ENCODE results near the gene NEDD4L. TPM values are rescaled to one million over a fixed set of nuclear protein-coding genes. Genes with fewer than 3 reads are reported as not detected.

Gene NEDD4L
- total RNA-seq, 1 donor from 2014 or later = 99.5 TPM

DNA sequence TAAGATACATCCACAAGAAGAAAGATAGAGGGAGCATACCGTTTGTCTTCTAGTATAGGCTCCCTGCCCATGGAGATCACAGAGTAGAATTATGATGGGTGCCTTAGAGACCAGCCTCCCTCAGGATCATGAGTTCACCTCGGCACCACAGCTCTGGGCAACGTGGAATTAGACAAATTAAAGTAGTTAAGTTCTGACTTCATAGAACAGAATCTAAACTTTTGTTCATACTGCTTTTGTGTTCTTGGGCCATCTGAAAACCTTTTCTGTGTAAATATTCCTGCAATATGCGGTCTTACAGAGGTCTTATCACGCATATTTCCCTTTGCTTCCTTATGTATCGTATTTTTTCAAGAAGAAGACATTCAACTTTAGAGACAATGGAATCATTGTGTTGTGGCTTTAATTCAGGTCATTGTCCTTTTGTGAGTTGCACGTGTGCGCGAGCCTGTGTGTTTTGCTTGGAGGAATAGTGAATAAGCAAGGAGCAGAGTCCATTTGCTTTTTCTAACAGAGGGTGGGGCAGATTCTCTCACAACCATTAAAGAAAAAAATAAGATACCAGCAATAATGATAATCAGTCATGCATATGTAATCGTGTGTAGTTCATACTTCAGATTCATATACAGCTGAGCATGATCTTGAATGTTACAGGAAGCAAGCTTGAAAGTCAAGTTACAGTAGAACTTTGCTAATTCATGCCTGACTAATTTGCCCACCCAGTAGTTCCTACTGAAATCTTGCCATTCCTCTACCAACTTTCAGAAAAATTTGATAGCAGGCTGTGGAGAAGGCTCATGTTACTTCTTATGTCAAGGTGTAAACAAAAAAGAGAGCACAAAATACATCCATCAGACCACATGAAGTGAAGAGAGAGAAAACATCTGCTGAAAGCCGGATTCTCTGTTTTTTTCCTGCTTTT, 243.6 kb downstream of the NEDD4L start:
- DNase-seq (ENCODE audit: low spot score) = peak; percentile 76

DNA sequence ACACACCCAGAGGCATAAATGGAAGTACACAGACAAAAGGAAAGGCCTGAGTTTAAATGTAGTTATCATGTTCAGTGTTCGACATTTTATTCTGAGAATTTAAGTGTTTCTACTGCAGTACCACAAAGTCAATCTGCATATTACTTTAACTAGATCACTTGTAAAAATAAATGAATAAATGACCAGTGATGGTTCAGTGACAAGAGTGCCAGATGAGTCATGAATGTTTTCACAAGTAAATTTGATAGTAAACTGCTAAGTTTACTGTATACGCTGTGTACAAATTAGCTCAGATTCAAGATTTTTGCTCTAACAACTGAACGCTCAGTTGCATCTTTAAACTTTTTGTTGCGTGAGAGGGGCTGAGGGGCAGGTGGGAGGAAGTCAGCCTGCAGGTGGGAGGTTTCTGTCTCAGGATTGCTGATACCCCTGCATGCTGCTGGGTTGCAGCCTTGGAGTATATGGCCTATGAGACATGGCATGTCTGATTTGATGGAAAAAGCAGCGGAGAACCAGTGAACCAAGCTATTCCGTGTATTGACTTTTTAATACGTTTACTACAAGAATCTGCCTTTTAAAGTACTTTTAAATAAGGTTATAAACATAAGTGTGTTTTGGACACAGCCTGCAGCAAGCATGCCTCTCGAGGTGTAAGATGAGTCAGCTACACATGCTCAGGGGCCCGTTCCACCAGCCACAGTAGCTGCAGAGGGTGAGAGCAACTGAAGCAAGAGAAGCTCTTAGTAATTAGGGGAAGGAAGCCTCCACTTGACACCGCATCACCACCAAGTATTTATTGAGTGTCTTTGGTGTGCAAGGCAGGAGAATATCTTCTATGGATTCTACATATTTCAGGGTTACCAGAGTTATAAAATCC, 245.1 kb downstream of the NEDD4L start:
- no peak for DNase-seq (ENCODE audit: low spot score)

DNA sequence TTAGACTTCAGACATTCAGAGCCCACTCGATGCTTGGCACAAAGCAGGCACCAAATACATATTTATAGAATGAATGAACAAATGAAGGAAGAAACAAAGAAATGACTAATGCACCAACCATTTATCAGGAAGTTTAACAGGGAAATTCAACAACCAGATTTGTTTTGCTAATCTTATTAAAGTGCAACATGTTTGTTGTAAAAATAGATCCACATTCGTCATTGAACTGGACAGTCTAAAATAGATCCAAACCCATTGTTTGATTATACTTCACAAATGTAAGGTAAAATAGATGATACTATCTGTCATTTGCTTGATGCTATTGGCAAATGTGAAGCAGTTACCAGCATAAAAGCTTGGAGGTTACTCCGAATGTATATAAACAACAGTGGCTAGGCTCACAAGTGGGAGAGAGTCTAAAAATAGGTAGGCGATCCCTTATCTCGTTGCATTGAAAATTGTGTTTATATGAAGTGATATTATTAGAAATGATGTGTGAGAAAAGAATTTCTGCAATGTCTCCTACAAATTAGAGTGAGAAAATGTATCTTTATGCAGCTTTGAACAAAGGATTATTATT, 246.2 kb downstream of the NEDD4L start:
- DNase-seq (ENCODE audit: low spot score) = no peak

DNA sequence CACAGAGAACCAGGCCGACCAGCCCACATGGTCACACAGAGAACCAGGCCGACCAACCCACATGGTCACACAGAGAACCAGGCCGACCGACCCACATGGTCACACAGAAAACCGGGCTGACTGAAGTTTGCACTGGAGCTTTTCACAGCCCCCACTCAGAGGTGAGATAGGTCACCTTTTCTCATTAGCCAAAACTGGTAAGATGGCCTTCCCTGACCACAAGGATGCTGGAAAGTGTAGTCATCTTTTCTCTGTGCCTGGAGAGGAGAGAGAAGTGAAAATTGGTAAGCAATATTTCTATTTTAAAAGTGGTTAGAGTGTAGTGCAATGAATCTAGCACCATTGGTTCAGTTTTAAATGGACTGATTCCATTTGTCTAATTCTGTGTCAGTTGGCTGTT, 247.1 kb downstream of the NEDD4L start:
- DNase-seq (ENCODE audit: low spot score) = no peak

- no peak for DNase-seq (ENCODE audit: low spot score)
These were observed 248.6 kb downstream of the NEDD4L start for GRCh38 chr18:58292638-58293037.

DNA sequence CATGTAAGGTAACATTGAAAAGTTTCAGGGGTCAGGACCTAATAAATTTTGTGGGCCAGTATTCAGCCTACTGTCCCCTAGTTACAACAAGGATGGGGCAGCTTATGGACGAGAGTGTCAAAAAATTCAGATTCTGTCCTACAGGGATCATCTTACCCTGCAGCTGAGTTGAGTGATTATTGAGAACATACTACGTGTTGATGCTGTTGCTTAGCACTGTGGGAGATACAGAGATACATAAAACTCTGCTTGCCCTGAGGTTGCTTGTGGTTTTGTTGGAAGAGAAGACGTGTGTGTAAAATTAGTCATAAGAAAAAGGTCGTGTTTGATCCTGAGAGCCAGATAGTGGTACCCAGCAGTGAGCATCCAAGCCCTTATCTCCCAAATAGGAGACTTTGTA, 253.2 kb downstream of the NEDD4L start:
- DNase-seq (ENCODE audit: low spot score) = no peak

- no peak for DNase-seq (ENCODE audit: low spot score)
These were observed 254.5 kb downstream of the NEDD4L start for GRCh38 chr18:58298251-58299134.

DNA sequence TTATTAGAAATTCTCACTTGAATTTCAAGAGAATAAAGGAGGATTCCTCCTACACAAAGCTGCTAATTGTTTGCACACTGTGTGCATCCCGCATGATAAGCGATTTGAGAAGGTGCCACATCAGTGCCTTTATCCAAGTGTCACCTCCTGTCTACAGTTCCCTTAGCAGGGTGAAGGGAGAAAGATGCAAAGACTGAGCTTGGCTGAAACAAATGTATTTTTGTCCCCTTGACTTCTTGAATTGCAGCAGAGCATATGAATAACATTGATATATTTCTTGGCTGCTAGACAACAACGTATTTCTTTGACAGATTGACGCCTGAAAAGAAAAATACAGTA, 255.1 kb downstream of the NEDD4L start:
- DNase-seq (ENCODE audit: low spot score) = no peak

GRCh38 chr18:58299936-58300335, 255.9 kb downstream of the NEDD4L start:
- no peak for DNase-seq (ENCODE audit: low spot score)

DNA sequence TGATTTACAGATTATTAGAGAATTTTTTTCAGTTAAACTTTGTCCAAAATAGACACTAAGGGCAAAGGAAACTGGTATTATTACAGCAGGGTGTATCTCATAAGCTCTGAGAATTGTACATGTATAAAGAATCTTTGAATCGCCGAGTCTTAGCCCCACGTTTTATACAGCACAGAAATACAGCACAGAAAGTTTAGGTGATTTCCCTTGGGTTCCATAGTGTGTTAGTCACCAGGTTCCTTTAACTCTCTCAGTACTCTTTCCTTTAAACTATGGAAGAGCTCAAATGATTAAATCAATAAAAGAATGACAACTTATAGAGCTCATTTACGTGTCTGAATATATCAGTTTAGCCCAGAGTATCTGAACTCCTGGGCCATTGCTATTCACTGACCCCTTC, 256.8 kb downstream of the NEDD4L start:
- no peak for DNase-seq (ENCODE audit: low spot score)

DNA sequence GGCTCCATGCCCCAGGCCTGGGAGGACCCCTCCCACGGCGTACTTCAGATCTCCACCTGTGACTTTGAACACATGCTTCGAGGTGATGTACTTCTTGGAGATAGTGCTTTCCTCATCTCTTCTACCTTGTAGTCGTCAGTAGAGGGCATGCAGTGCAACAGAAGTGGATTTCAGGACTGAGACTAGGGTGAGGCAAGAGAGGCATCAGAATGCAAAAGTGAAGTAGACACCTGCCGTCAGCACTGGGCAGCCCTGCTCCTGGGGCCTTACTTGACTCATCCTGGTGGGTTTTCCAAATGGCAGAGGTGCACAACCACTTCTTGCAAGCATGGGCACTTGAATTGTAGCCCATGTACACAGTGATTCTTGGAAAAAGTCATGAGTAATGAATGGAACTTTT, 258.8 kb downstream of the NEDD4L start:
- DNase-seq (ENCODE audit: low spot score) = no peak

DNA sequence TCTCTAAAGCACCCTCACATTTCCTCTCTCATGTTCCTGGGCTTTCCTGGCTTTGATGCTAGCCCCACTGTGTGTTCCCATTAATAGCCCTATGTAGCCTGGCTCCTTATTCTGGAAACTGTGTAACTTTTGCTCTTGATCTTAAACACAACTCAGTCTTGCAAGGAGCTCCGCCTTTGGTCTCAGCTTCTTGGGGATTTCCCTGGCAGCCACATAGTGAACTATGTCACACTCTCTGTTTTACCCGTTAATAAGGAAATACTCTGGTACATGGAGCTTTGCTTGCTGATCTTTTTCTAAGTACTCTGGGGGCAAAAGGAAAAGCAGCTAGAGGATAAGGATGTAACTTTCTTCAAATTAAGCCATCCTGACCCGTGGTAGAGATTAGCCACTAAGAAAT, 259.3 kb downstream of the NEDD4L start:
- DNase-seq (ENCODE audit: low spot score) = no peak

- no peak for DNase-seq (ENCODE audit: low spot score)
These were observed 261.8 kb downstream of the NEDD4L start for GRCh38 chr18:58305792-58306191.

DNA sequence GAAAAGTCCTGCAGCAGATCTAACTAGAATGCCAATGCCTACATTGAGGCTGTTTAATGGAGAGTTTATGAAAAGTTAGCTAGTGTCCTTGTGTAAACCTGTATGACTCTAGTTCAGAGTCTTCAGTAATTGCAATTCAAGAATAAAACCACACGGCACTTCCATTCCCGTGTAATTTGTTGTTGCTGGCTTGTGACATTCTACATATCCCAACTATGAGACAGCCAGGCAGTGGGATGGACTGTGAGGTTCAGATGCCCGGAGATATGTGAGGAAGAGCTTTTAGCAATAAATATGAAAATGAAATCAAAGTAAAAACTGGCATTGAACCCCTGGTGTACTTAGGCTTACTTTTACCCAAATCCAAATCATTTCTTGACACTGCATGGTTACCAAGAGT, 263.4 kb downstream of the NEDD4L start:
- DNase-seq (ENCODE audit: low spot score) = no peak

GRCh38 chr18:58308463-58308862, 264.4 kb downstream of the NEDD4L start:
- DNase-seq (ENCODE audit: low spot score) = no peak

DNA sequence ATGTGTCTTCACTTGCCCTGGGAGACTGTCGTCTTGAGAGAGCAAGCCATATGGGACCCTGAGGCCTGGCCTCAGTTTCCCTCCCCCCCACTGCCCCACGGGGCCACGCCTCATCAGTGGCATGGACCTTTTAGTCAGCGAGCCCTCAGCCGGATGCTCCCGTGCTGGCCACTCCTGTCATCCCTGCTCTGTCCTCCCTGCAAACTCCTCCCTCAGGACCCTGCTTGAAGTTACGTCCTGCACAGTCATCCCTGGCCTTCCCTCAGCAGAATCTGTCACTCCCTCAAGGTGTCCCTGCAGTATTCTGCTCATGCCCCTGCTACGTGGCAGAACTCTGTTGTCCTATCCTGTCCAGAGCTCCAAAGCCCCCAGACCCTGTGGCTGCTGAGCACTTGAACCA, 265.1 kb downstream of the NEDD4L start:
- no peak for DNase-seq (ENCODE audit: low spot score)

- DNase-seq (ENCODE audit: low spot score) = no peak
These were observed 265.7 kb downstream of the NEDD4L start for GRCh38 chr18:58309610-58310239.

- DNase-seq (ENCODE audit: low spot score) = peak; percentile 72
These were observed 266.5 kb downstream of the NEDD4L start for GRCh38 chr18:58310517-58310916.

- no peak for DNase-seq (ENCODE audit: low spot score)
These were observed 267.4 kb downstream of the NEDD4L start for GRCh38 chr18:58311390-58311789.

GRCh38 chr18:58313491-58314032, 269.5 kb downstream of the NEDD4L start:
- DNase-seq (ENCODE audit: low spot score) = peak; percentile 64

DNA sequence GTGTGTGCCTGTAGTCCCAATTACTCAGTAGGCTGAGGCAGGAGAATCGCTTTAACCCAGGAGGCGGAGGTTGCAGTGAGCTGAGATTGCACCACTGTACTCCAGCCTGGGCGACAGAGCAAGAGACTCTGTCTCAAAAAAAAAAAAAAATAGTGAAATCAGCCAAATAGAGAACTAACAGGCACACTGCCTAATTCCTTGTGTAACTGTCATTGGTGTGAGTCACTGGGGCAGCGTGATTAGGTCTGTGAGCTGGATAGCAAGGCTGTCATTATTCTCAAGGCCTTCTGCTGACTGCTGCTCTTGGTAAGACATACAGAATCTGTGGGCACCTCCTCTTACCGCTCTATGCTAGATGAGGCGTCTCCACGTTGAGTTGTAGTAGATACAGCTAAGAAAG, 270.3 kb downstream of the NEDD4L start:
- DNase-seq (ENCODE audit: low spot score) = peak; percentile 66

All from mucosa of gallbladder (tissue), 1 donor.